LNCAP (cell line): ENCODE data around the gene CNOT8.

Experiments
- CTCF ChIP-seq: fragments of 450-650 bp; IDR thresholded peaks from 2 replicates; pipeline ENCODE4 v1.5.1; 2017; ENCODE audit warnings: mild to moderate bottlenecking

Gene CNOT8

GRCh38 chr5:154862766-154863165, 4.3 kb downstream of the CNOT8 start:
- no peak for TF ChIP-seq CTCF

GRCh38 chr5:154863291-154864080, 5.1 kb downstream of the CNOT8 start:
- TF ChIP-seq CTCF: no peak

- TF ChIP-seq CTCF: no peak
Observed at GRCh38 chr5:154865466-154866184, 7.2 kb downstream of the CNOT8 start.

- no peak for TF ChIP-seq CTCF
Observed at GRCh38 chr5:154866841-154867240, 8.4 kb downstream of the CNOT8 start.

- TF ChIP-seq CTCF: no peak
Observed at GRCh38 chr5:154868702-154869101, 10.3 kb downstream of the CNOT8 start.

- TF ChIP-seq CTCF: no peak
Observed at GRCh38 chr5:154871734-154872133, 13.3 kb downstream of the CNOT8 start.

- TF ChIP-seq CTCF: no peak
Observed at GRCh38 chr5:154873791-154874331, 15.4 kb downstream of the CNOT8 start.
